LNCaP clone FGC (cell line): Measurements from ENCODE around the gene ITM2C.

Experiments used
- DNase-seq: peaks from one replicate; pipeline ENCODE4 v3.0.0-alpha.2; 2011; ENCODE audit warnings: low read depth
- H3K4me3 ChIP-seq: 2 replicates; pipeline ENCODE4 v1.5.1; 2011; ENCODE audit warnings: mild to moderate bottlenecking, low read depth, low read length, control low read depth
- CTCF ChIP-seq: IDR thresholded peaks from 2 replicates; pipeline ENCODE4 v1.5.1; 2012; ENCODE audit warnings: mild to moderate bottlenecking; ENCODE audit not compliant: control insufficient read depth, insufficient read depth; ENCODE audit errors: extremely low read depth

The ITM2C gene

GRCh38 chr2:230863442-230864121 is 1.2 kb upstream of the ITM2C start:
- no peak for DNase-seq
- H3K4me3 ChIP-seq: no peak overlapping the region

GRCh38 chr2:230864122-230864604 is 579 bp upstream of the ITM2C start:
- peak overlapping the region; percentile 64 for H3K4me3 ChIP-seq
- DNase-seq: no peak
- TF ChIP-seq CTCF: no peak

More at GRCh38 chr2:230863442-230864121, 1.2 kb upstream of the ITM2C start:
- TF ChIP-seq CTCF: no peak

GRCh38 chr2:230865307-230865765 is 594 bp downstream of the ITM2C start:
- TF ChIP-seq CTCF: no peak
- H3K4me3 ChIP-seq: peak overlapping the region; percentile 64
- no peak for DNase-seq

- H3K4me3 ChIP-seq: no peak overlapping the region
- TF ChIP-seq CTCF: no peak
- no peak for DNase-seq
These were observed 1.3 kb downstream of the ITM2C start for GRCh38 chr2:230865766-230866755.

GRCh38 chr2:230866756-230867523 is 2.2 kb downstream of the ITM2C start:
- no peak overlapping the region for H3K4me3 ChIP-seq
- DNase-seq: no peak
- TF ChIP-seq CTCF: no peak

GRCh38 chr2:230868161-230868946 is 3.6 kb downstream of the ITM2C start:
- H3K4me3 ChIP-seq: no peak overlapping the region
- no peak for TF ChIP-seq CTCF
- no peak for DNase-seq
